ENCODE data around the gene TERT. TPM values are rescaled to one million over a fixed set of nuclear protein-coding genes. Genes with fewer than 3 reads are reported as not detected.
"Not testable (repeated sequence)": the region's sequence is repeated elsewhere in the genome, so short reads cannot be mapped to it uniquely, and the experiment has no call there.

The TERT gene
- polyA plus RNA-seq: not detected

- Mint-ChIP-seq H3K4me1 (peaks cover 0 to 3% of the 10 kb centered on the region in 2 donors), H3K9me3 (no peaks in the 10 kb centered on the region), H3K27ac (no peak within 1 kb of the TSS), H3K4me3 (no peak within 1 kb of the TSS), H3K27me3 (ENCODE audit: low read depth in 3 of 3) (peaks cover 3 to 9% (median 4%) of the 10 kb centered on the region in 3 donors), H3K36me3 (no peaks in the 10 kb centered on the region)
- no peak for DNase-seq
Measured at GRCh38 chr5:1294835-1295649, at the start of gene TERT. TSS of gene TERT (minus strand) at chr5:1295068. CDS start at chr5:1294989, 79 bp downstream.

- peaks cover 2 to 9% (median 7%) of the 10 kb centered on the region in 3 donors for H3K27me3 Mint-ChIP-seq (ENCODE audit: low read depth in 3 of 3)
- H3K27ac Mint-ChIP-seq: peak overlapping the region; percentile 86 to 94 (median 90)
- H3K4me1 Mint-ChIP-seq: peaks cover 34 to 39% of the 10 kb centered on the region in 2 donors
- H3K9me3 Mint-ChIP-seq: no peaks in the 10 kb centered on the region
- peak overlapping the region; percentile 85 to 93 (median 91) for H3K4me3 Mint-ChIP-seq
- no peak for DNase-seq
- peaks cover 12 to 17% (median 14%) of the 10 kb centered on the region in 3 donors for H3K36me3 Mint-ChIP-seq
Measured at GRCh38 chr5:1343931-1344901, 49.3 kb upstream of the TERT start.

GRCh38 chr5:1343315-1343751, 48.5 kb upstream of the TERT start:
- no peaks in the 10 kb centered on the region for H3K9me3 Mint-ChIP-seq
- peaks cover 34 to 39% of the 10 kb centered on the region in 2 donors for H3K4me1 Mint-ChIP-seq
- peak overlapping the region in 4 of 6 donors; percentile 46 to 86 (median 67) for H3K27ac Mint-ChIP-seq
- peaks cover 2 to 9% (median 7%) of the 10 kb centered on the region in 3 donors for H3K27me3 Mint-ChIP-seq (ENCODE audit: low read depth in 3 of 3)
- peak overlapping the region; percentile 85 to 93 (median 91) for H3K4me3 Mint-ChIP-seq
- no peak for DNase-seq
- H3K36me3 Mint-ChIP-seq: peaks cover 12 to 17% (median 14%) of the 10 kb centered on the region in 3 donors

GRCh38 chr5:1342711-1343110, 47.8 kb upstream of the TERT start:
- not testable (repeated sequence) for H3K9me3 Mint-ChIP-seq; H3K27me3 Mint-ChIP-seq (ENCODE audit: low read depth in 3 of 3); H3K27ac Mint-ChIP-seq; DNase-seq
- Mint-ChIP-seq H3K4me1 (peaks cover 34 to 39% of the 10 kb centered on the region in 2 donors), H3K4me3 (peak overlapping the region in 2 of 5 donors; percentile 85 to 91), H3K36me3 (peaks cover 12 to 17% (median 14%) of the 10 kb centered on the region in 3 donors)

GRCh38 chr5:1342268-1342667, 47.4 kb upstream of the TERT start:
- no peak overlapping the region for H3K27ac Mint-ChIP-seq
- H3K4me3 Mint-ChIP-seq: no peak overlapping the region
- H3K4me1 Mint-ChIP-seq: peaks cover 31 to 36% of the 10 kb centered on the region in 2 donors
- peaks cover 2 to 9% (median 7%) of the 10 kb centered on the region in 3 donors for H3K27me3 Mint-ChIP-seq (ENCODE audit: low read depth in 3 of 3)
- no peaks in the 10 kb centered on the region for H3K9me3 Mint-ChIP-seq
- DNase-seq: no peak
- H3K36me3 Mint-ChIP-seq: peaks cover 12 to 17% (median 14%) of the 10 kb centered on the region in 3 donors

GRCh38 chr5:1341863-1342262, 47.0 kb upstream of the TERT start:
- Mint-ChIP-seq H3K9me3 (no peaks in the 10 kb centered on the region), H3K36me3 (peaks cover 14 to 17% (median 15%) of the 10 kb centered on the region in 3 donors), H3K27me3 (ENCODE audit: low read depth in 3 of 3) (peaks cover 2 to 9% (median 7%) of the 10 kb centered on the region in 3 donors), H3K27ac (no peak overlapping the region), H3K4me1 (peaks cover 30 to 38% of the 10 kb centered on the region in 2 donors), H3K4me3 (no peak overlapping the region)
- DNase-seq: no peak

GRCh38 chr5:1339818-1340210, 44.9 kb upstream of the TERT start:
- Mint-ChIP-seq H3K4me1 (peaks cover 22 to 31% of the 10 kb centered on the region in 2 donors), H3K36me3 (peaks cover 17 to 22% (median 21%) of the 10 kb centered on the region in 3 donors)
- H3K4me3 Mint-ChIP-seq; H3K27me3 Mint-ChIP-seq (ENCODE audit: low read depth in 3 of 3); H3K27ac Mint-ChIP-seq; H3K9me3 Mint-ChIP-seq; DNase-seq: not testable (repeated sequence)

- DNase-seq; H3K27me3 Mint-ChIP-seq (ENCODE audit: low read depth in 3 of 3); H3K27ac Mint-ChIP-seq; H3K9me3 Mint-ChIP-seq; H3K4me3 Mint-ChIP-seq: not testable (repeated sequence)
- H3K36me3 Mint-ChIP-seq: peaks cover 17 to 26% (median 25%) of the 10 kb centered on the region in 3 donors
- peaks cover 21 to 29% of the 10 kb centered on the region in 2 donors for H3K4me1 Mint-ChIP-seq
Measured at GRCh38 chr5:1339139-1339817, 44.4 kb upstream of the TERT start.

- no peak overlapping the region for H3K4me3 Mint-ChIP-seq
- H3K27ac Mint-ChIP-seq: no peak overlapping the region
- DNase-seq: no peak
- H3K4me1 Mint-ChIP-seq: peaks cover 14 to 22% of the 10 kb centered on the region in 2 donors
- no peaks in the 10 kb centered on the region for H3K27me3 Mint-ChIP-seq (ENCODE audit: low read depth in 3 of 3)
- H3K36me3 Mint-ChIP-seq: peaks cover 17 to 29% (median 21%) of the 10 kb centered on the region in 3 donors
- H3K9me3 Mint-ChIP-seq: no peaks in the 10 kb centered on the region
Measured at GRCh38 chr5:1338506-1339070, 43.7 kb upstream of the TERT start.

GRCh38 chr5:1338196-1338490, 43.3 kb upstream of the TERT start:
- Mint-ChIP-seq H3K27me3 (ENCODE audit: low read depth in 3 of 3) (no peaks in the 10 kb centered on the region), H3K27ac (no peak overlapping the region), H3K4me3 (no peak overlapping the region), H3K4me1 (peaks cover 10 to 18% of the 10 kb centered on the region in 2 donors), H3K9me3 (no peaks in the 10 kb centered on the region), H3K36me3 (peaks cover 17 to 33% (median 21%) of the 10 kb centered on the region in 3 donors)
- no peak for DNase-seq

GRCh38 chr5:1337489-1338195, 42.8 kb upstream of the TERT start:
- no peak overlapping the region for H3K4me3 Mint-ChIP-seq
- H3K4me1 Mint-ChIP-seq: peaks cover 7 to 15% of the 10 kb centered on the region in 2 donors
- H3K27ac Mint-ChIP-seq: no peak overlapping the region
- no peaks in the 10 kb centered on the region for H3K9me3 Mint-ChIP-seq
- no peaks in the 10 kb centered on the region for H3K27me3 Mint-ChIP-seq (ENCODE audit: low read depth in 3 of 3)
- DNase-seq: no peak
- H3K36me3 Mint-ChIP-seq: peaks cover 17 to 35% (median 22%) of the 10 kb centered on the region in 3 donors

- DNase-seq: no peak
- no peaks in the 10 kb centered on the region for H3K27me3 Mint-ChIP-seq (ENCODE audit: low read depth in 3 of 3)
- no peak overlapping the region for H3K27ac Mint-ChIP-seq
- peaks cover 13 to 41% (median 25%) of the 10 kb centered on the region in 3 donors for H3K36me3 Mint-ChIP-seq
- no peaks in the 10 kb centered on the region for H3K9me3 Mint-ChIP-seq
- peaks cover 6 to 15% of the 10 kb centered on the region in 2 donors for H3K4me1 Mint-ChIP-seq
- no peak overlapping the region for H3K4me3 Mint-ChIP-seq
Measured at GRCh38 chr5:1336749-1337488, 42.1 kb upstream of the TERT start.

Data from immature natural killer cell (primary cell).